ENCODE results near the gene SMIM28. TPM values are rescaled to one million over a fixed set of nuclear protein-coding genes. Genes with fewer than 3 reads are reported as not detected.
A peak's percentile ranks its signal among the peaks of the same experiment; 100 is the strongest.

The SMIM28 gene
- total RNA-seq, 2 experiments from 2014 or later, result not detected

GRCh38 chr6:138403324-138403800, 25.7 kb downstream of the SMIM28 start:
- Histone ChIP-seq H3K9me2 (ENCODE audit: insufficient read depth, low read length) (no peaks in the 10 kb centered on the region), H3K4me1 (ENCODE audit: insufficient read depth, low read length, poor library complexity, severe bottlenecking) (peaks cover 20% of the 10 kb centered on the region), H3K9me3 (ENCODE audit: low read length) (no peaks in the 10 kb centered on the region), H3K4me3 (ENCODE audit: low read depth, low read length, poor library complexity, severe bottlenecking) (peak overlapping the region; percentile 84), H3K79me2 (ENCODE audit: insufficient read depth, low read depth, low read length) (no peaks in the 10 kb centered on the region; the same call in 1 of the 2 replicates), H3K4me2 (ENCODE audit: low read length) (peak overlapping the region; percentile 97), H3K27ac (ENCODE audit: low read depth, low read length, poor library complexity, severe bottlenecking) (peak overlapping the region; percentile 40), H3K36me3 (ENCODE audit: insufficient read depth, low read length) (peaks cover 28% of the 10 kb centered on the region), H4K20me1 (ENCODE audit: insufficient read depth, low read length) (no peaks in the 10 kb centered on the region), H2AFZ (ENCODE audit: low read length) (peak overlapping the region; percentile 88)
- intact Hi-C loops (cut with micrococcal nuclease; ENCODE audit: unreplicated experiment), result loop anchor here (5.0 to 10.0 kb wide), 2 partner anchors 116 to 399 kb away; no protein-coding TSS in a partner anchor
- POLR2A ChIA-PET, result interaction anchor here (0.8 to 1.6 kb wide), 5 partner anchors 10 to 271 kb away, joined by 3 to 5 read pairs (median 3); no protein-coding TSS in a partner anchor
- BruUV-seq (replicated peaks), result no TSS peak
- CTCF ChIA-PET (ENCODE audit: unreplicated experiment), result interaction anchor here (0.6 kb wide), 1 partner anchor 8 kb away, joined by 3 read pairs; no protein-coding TSS in a partner anchor
- TF ChIP-seq EZH2phosphoT487 (IDR thresholded peaks at IDR 0.05; ENCODE audit: borderline replicate concordance, low read depth, low read length) (no peak), CTCF (conservative IDR thresholded peaks at IDR 0.05; ENCODE audit: low read length) (no peak)
- peak; percentile 36 for DNase-seq (ENCODE audit: low spot score)

DNA sequence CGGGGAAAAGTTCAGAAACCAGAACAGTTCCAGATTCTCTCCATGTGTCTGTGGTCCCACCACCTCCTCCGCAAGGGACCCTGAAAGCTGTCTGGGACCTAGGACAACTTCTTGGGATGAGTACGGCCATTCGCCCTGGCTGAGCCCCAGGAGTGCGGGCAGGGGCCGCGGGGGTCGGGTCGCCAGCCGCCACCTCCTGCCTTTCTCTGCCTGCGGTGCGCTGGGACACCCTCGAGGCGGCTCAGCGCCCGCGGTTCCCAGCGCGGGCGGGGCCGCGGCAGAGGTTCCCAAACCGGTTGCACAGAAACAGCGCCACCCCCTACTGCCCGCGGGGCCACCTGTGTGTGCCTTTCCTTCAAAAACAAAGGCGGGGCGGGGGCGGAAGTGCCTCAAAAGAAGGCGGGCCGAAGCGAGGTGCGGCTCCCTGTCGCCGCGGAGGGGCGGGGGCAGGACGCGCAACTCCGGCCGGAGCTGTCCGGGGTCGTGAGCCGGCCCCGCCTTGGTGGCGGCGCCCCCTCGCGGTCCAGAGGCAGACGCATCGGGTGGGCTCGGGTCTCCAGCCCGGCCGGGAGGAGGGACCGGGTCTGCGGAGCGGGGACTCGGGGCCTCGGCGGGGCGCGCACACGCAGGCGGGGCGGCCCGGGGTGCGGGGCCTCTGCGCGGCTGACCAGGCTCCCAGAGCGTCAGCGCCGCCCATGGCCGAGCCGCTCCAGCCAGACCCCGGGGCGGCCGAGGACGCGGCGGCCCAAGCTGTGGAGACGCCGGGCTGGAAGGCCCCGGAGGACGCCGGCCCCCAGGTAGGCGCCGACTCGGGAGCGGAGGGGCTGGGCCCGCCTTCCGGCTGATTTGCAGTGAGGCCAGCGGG, 26.3 kb downstream of the SMIM28 start, which contains the start of gene HEBP2:
HEBP2 (plus strand) TSS at position 423 of the 865 bp plus-strand sequence; CDS start at position 696, 273 bp downstream.
- Histone ChIP-seq H2AFZ (ENCODE audit: low read length) (peak within 1 kb of the TSS; percentile 88), H3K4me3 (ENCODE audit: low read depth, low read length, poor library complexity, severe bottlenecking) (peak within 1 kb of the TSS; percentile 84), H3K27ac (ENCODE audit: low read depth, low read length, poor library complexity, severe bottlenecking) (peak within 1 kb of the TSS; percentile 43), H4K20me1 (ENCODE audit: insufficient read depth, low read length) (no peaks in the 10 kb centered on the region), H3K79me2 (ENCODE audit: insufficient read depth, low read depth, low read length) (no peaks in the 10 kb centered on the region; the same call in 1 of the 2 replicates), H3K9me2 (ENCODE audit: insufficient read depth, low read length) (no peaks in the 10 kb centered on the region), H3K4me2 (ENCODE audit: low read length) (peak within 1 kb of the TSS; percentile 97), H3K36me3 (ENCODE audit: insufficient read depth, low read length) (peaks cover 35% of the 10 kb centered on the region), H3K4me1 (ENCODE audit: insufficient read depth, low read length, poor library complexity, severe bottlenecking) (peaks cover 20% of the 10 kb centered on the region), H3K9me3 (ENCODE audit: low read length) (no peaks in the 10 kb centered on the region)
- CTCF ChIA-PET (ENCODE audit: unreplicated experiment), result interaction anchor here (1.4 kb wide), 1 partner anchor 287 kb away, joined by 6 read pairs; no protein-coding TSS in a partner anchor
- BruUV-seq (replicated peaks), result no TSS peak
- intact Hi-C loops (cut with micrococcal nuclease; ENCODE audit: unreplicated experiment), result loop anchor here (1.0 to 10.0 kb wide), 3 partner anchors 117 to 399 kb away; no protein-coding TSS in a partner anchor
- DNase-seq (ENCODE audit: low spot score), result peak; percentile 97
- TF ChIP-seq CTCF (conservative IDR thresholded peaks at IDR 0.05; ENCODE audit: low read length) (peak; percentile 76), EZH2phosphoT487 (IDR thresholded peaks at IDR 0.05; ENCODE audit: borderline replicate concordance, low read depth, low read length) (no peak)
- POLR2A ChIA-PET, result interaction anchor here (1.0 to 1.1 kb wide), 2 partner anchors 30 to 270 kb away, joined by 3 read pairs; no protein-coding TSS in a partner anchor

All from OCI-LY7 (cell line).